K562 (cell line): ENCODE results near the gene ATIC. TPM values are rescaled to one million over a fixed set of nuclear protein-coding genes. Genes with fewer than 3 reads are reported as not detected.

ENCODE experiments used
- ATAC-seq: fragments of 200-7000 bp; cut with Tn5 transposase; 3 replicates; pipeline ENCODE4 v1.9.1; 2020; ENCODE audit warnings: moderate library complexity
- BruUV-seq: library from RNA; stranded (reverse); fragments of 400-500 nt; replicated peaks from 2 replicates; lab custom pipeline; 2021; lab: Mats Ljungman, UMichigan
- CTCF ChIA-PET: fragments of 300-600 bp; formaldehyde crosslinking; extraction: SDS; loops from one replicate; lab custom pipeline; 2021; ENCODE audit warnings: low intra/inter-chr PET ratio; lab: Yijun Ruan, JAX
- POLR2A ChIA-PET: fragments of 300-600, 350-650 bp; sonication (Branson Sonifier 250); formaldehyde crosslinking; extraction: SDS; loops from one replicate; lab custom pipeline; 2021; ENCODE audit warnings: antibody characterized with exemption, inconsistent platforms; lab: Yijun Ruan, JAX
- DNase-seq, 4 experiments: peaks; one replicate each; pipeline versions ENCODE4 v3.0.0 to v3.0.0-alpha.2; 2011 to 2018; ENCODE audit warnings: low spot score in 3 of 4, mixed read lengths in 3 of 4; ENCODE audit errors: extremely low read depth in 1 of 4
- FAIRE-seq: peaks from 2 replicates; lab custom pipeline; 2011; peaks lifted over from hg19 to GRCh38; lab: Jason Lieb, UNC
- H2AFZ ChIP-seq: 2 replicates; pipeline ENCODE4 v1.6.0; 2011; ENCODE audit warnings: low read depth, low read length, control low read depth, inconsistent platforms
- H3K27ac ChIP-seq: fragments of 200-600 bp; 3 replicates; pipeline ENCODE4 v1.8.0; 2011; ENCODE audit warnings: low read depth, mild to moderate bottlenecking, control low read depth, inconsistent platforms, low read length, moderate library complexity, mixed read lengths; ENCODE audit errors: extremely low read depth
- H3K27me3 ChIP-seq, 2 experiments: fragments of 300-600 bp in 1 of 2; 2 replicates in 1 of 2; 3 replicates in 1 of 2; pipeline versions ENCODE4 v1.6.0 to v1.8.0; 2011; ENCODE audit warnings: inconsistent platforms in 2 of 2, low read length in 2 of 2, mild to moderate bottlenecking in 1 of 2, mixed read lengths in 1 of 2, moderate library complexity in 1 of 2; ENCODE audit not compliant: control insufficient read depth in 2 of 2, insufficient read depth in 2 of 2
- H3K36me3 ChIP-seq: fragments of 300-600 bp; 3 replicates; pipeline ENCODE4 v1.8.0; 2011; ENCODE audit warnings: mild to moderate bottlenecking, low read length, inconsistent platforms; ENCODE audit not compliant: control insufficient read depth, insufficient read depth
- H3K4me1 ChIP-seq, 2 experiments: fragments of 200-600 bp in 1 of 2; replicated peaks in 1 of 2; 2 replicates in 1 of 2; 3 replicates in 1 of 2; pipeline versions ENCODE4 v1.5.1 to v1.8.0; 2011; ENCODE audit warnings: inconsistent platforms in 2 of 2, low read length in 2 of 2, mild to moderate bottlenecking in 1 of 2, mixed read lengths in 1 of 2, moderate library complexity in 1 of 2; ENCODE audit not compliant: control insufficient read depth in 2 of 2, insufficient read depth in 2 of 2
- H3K4me2 ChIP-seq: 2 replicates; pipeline ENCODE4 v1.6.1; 2011; ENCODE audit warnings: low read length, control low read depth, inconsistent platforms, mixed read lengths; ENCODE audit not compliant: insufficient read depth
- H3K4me3 ChIP-seq: fragments of 200-600 bp; sonication (generic), shearing (Covaris generic); 2 replicates; pipeline ENCODE4 v1.5.1; 2016; ENCODE audit warnings: control low read depth, inconsistent platforms
- H3K79me2 ChIP-seq: fragments of 200-600 bp; 3 replicates; pipeline ENCODE4 v1.8.0; 2011; ENCODE audit warnings: low read length, inconsistent platforms; ENCODE audit not compliant: control insufficient read depth, insufficient read depth
- H3K9ac ChIP-seq, 2 experiments: 2 replicates each; pipeline versions ENCODE4 v1.6.0 to v1.6.1; 2011; ENCODE audit warnings: low read depth in 2 of 2, low read length in 2 of 2, control low read depth in 1 of 2, inconsistent platforms in 1 of 2, mild to moderate bottlenecking in 1 of 2, mixed read lengths in 1 of 2; ENCODE audit not compliant: insufficient read depth in 1 of 2
- H3K9me1 ChIP-seq: one replicate; pipeline ENCODE4 v1.6.0; 2011; ENCODE audit warnings: inconsistent platforms, mild to moderate bottlenecking, low read length, moderate library complexity; ENCODE audit not compliant: control insufficient read depth, insufficient read depth
- H3K9me3 ChIP-seq: replicated peaks from 2 replicates; pipeline ENCODE4 v1.5.1; 2011; ENCODE audit warnings: low read depth, low read length, inconsistent platforms; ENCODE audit not compliant: control insufficient read depth, insufficient read depth
- H4K20me1 ChIP-seq: replicated peaks from 2 replicates; pipeline ENCODE4 v1.6.1; 2011; ENCODE audit warnings: low read length, inconsistent platforms, mixed read lengths; ENCODE audit not compliant: control insufficient read depth, insufficient read depth
- ARID3B ChIP-seq: fragments of 250-450 bp; sonication (Bioruptor Pico); IDR thresholded peaks from 2 replicates; pipeline ENCODE4 v1.4.0; 2020; ENCODE audit warnings: borderline replicate concordance
- BMI1 ChIP-seq: fragments of 150-350 bp; IDR thresholded peaks from 2 replicates; pipeline ENCODE4 v1.6.1; 2014; ENCODE audit warnings: low read length
- ELK3 ChIP-seq: fragments of 450-650 bp; formaldehyde crosslinking; IDR thresholded peaks from 2 replicates; pipeline ENCODE4 v1.4.0; 2020; ENCODE audit warnings: mild to moderate bottlenecking
- NFYB ChIP-seq: IDR thresholded peaks from 2 replicates; pipeline ENCODE4 v1.6.1; 2011; ENCODE audit warnings: mild to moderate bottlenecking, moderate library complexity; ENCODE audit not compliant: insufficient read length; ENCODE audit errors: extremely low read depth
- SMARCB1 ChIP-seq: IDR thresholded peaks from 2 replicates; pipeline ENCODE4 v1.6.1; 2011; ENCODE audit warnings: improper control_type of control experiment, low read depth; ENCODE audit not compliant: insufficient read length
- SRF ChIP-seq, 2 experiments: fragments of 250-450, 450-650 bp in 1 of 2; sonication (Bioruptor Pico) in 1 of 2; sonication (generic) in 1 of 2; formaldehyde crosslinking; IDR thresholded peaks; 2 replicates each; pipeline versions ENCODE4 v1.5.0 to v1.5.1; 2020 to 2022; ENCODE audit warnings: mild to moderate bottlenecking in 1 of 2, missing genetic modification reagents in 1 of 2
- ZHX1 ChIP-seq: fragments of 150-350 bp; conservative IDR thresholded peaks from 2 replicates; pipeline ENCODE4 v1.6.1; 2014; ENCODE audit warnings: low read length
- ZNF589 ChIP-seq: fragments of 200-800 bp; sonication (Bioruptor generic); IDR thresholded peaks from 2 replicates; pipeline ENCODE4 v1.6.1; 2016; ENCODE audit warnings: low read depth, missing genetic modification characterization, missing compliant biosample characterization
- ZNF778 ChIP-seq: fragments of 450-650 bp; formaldehyde crosslinking; IDR thresholded peaks from 2 replicates; pipeline ENCODE4 v1.4.0; 2020; ENCODE audit warnings: mild to moderate bottlenecking, moderate library complexity
- WGBS: fragments of 100-300 bp; shearing (Covaris generic); methylation state at CpG from one replicate; pipeline ENCODE4 v1.1.6; 2016; ENCODE audit warnings: low coverage, mixed read lengths; ENCODE audit not compliant: insufficient coverage; ENCODE audit errors: missing lambda C conversion rate; 5-methylcytosine and 5-hydroxymethylcytosine counted together
- in situ Hi-C: fragments of 300-500 bp; cut with MboI; formaldehyde crosslinking; loops from 4 replicates; pipeline ENCODE4 v1.15.0; 2018; ENCODE audit warnings: inconsistent platforms, mixed read lengths
- intact Hi-C: fragments of 100-400 bp; cut with micrococcal nuclease; formaldehyde crosslinking; loops from 2 replicates; pipeline ENCODE4 v1.14.2; 2022
- polyA plus RNA-seq, 8 experiments: library from polyadenylated mRNA; depleted of rRNA in 4 of 8; stranded (reverse) in 5 of 8; unstranded in 3 of 8; fragments of >200 nt; fragmentation: Nextera tagmentation in 2 of 8; fragmentation: Illumina TruSeq in 1 of 8; extraction: Ambion mirVana in 2 of 8; extraction: Trizol in 1 of 8; gene quantifications; 2 replicates each; pipeline versions ENCODE4 v1.2.1 to v1.2.3, GENCODE V29; 2011 to 2014; ENCODE audit warnings: inconsistent platforms in 1 of 8, missing spikeins in 1 of 8
- total RNA-seq, 7 experiments: library from RNA; depleted of rRNA in 6 of 7; stranded (reverse); fragments of >200 nt in 6 of 7; fragmentation: Illumina TruSeq in 2 of 7; extraction: Trizol in 2 of 7; gene quantifications; 2 replicates each; pipeline versions ENCODE4 v1.2.1 to v1.2.3, GENCODE V29; 2011 to 2021; ENCODE audit warnings: low replicate concordance in 1 of 7

The ATIC gene
- total and polyA plus RNA-seq, 9 of the 15 experiments (the other 6 are each of a cell fraction or from before 2014, with no cell fraction given): 45.6 to 480 (median 212) TPM

GRCh38 chr2:215363039-215363438 lies 51.2 kb downstream of the ATIC start:
- Histone ChIP-seq H3K27me3 (no peaks in the 10 kb centered on the region), H3K9me3 (no peaks in the 10 kb centered on the region), H3K4me2 (no peak overlapping the region), H3K4me3 (no peak overlapping the region), H3K36me3 (peaks cover 28% of the 10 kb centered on the region; the same call in 2 of the 3 replicates), H2AFZ (no peak overlapping the region), H3K4me1 (peaks cover 0 to 6% of the 10 kb centered on the region in 2 experiments; a peak in 3 of 5 replicates), H3K9ac (no peak overlapping the region), H4K20me1 (no peaks in the 10 kb centered on the region), H3K27ac (no peak overlapping the region), H3K79me2 (no peaks in the 10 kb centered on the region), H3K9me1 (no peaks in the 10 kb centered on the region)
- 100% methylated on average over 1 of the region's 2 CpGs for WGBS
- DNase-seq (no peak), ATAC-seq (no peak), FAIRE-seq (no peak)
- in situ Hi-C loops: loop anchor here (10.0 kb wide), 1 partner anchor 878 kb away; no protein-coding TSS in a partner anchor
- ChIA-PET POLR2A (no interaction called here), CTCF (no interaction called here)
- intact Hi-C loops: no loop called here
- no TSS peak for BruUV-seq
- TF ChIP-seq NFYB: no peak
- no peak for TF ChIP-seq ARID3B (CRISPR knock-in tag)

- H3K36me3 ChIP-seq: peaks cover 28% of the 10 kb centered on the region; the same call in 2 of the 3 replicates
- H3K9me3 ChIP-seq: no peaks in the 10 kb centered on the region
- FAIRE-seq: no peak
- H3K27ac ChIP-seq: no peak overlapping the region
- H3K9me1 ChIP-seq: no peaks in the 10 kb centered on the region
- H2AFZ ChIP-seq: no peak overlapping the region
- ChIA-PET CTCF (no interaction called here), POLR2A (no interaction called here)
- in situ Hi-C loops (loop anchor here (10.0 kb wide), 1 partner anchor 879 kb away; no protein-coding TSS in a partner anchor), intact Hi-C loops (no loop called here)
- BruUV-seq: no TSS peak
- no peak for ATAC-seq
- DNase-seq: no peak
- peaks cover 0 to 6% of the 10 kb centered on the region in 2 experiments; a peak in 3 of 5 replicates for H3K4me1 ChIP-seq
- no peak overlapping the region for H3K9ac ChIP-seq
- no peaks in the 10 kb centered on the region for H4K20me1 ChIP-seq
- no peak overlapping the region for H3K4me3 ChIP-seq
- no peaks in the 10 kb centered on the region for H3K27me3 ChIP-seq
- no peak overlapping the region for H3K4me2 ChIP-seq
- 75% methylated on average over 2 of the region's 2 CpGs for whole genome bisulfite sequencing
- no peaks in the 10 kb centered on the region for H3K79me2 ChIP-seq
- no peak for TF ChIP-seq ZNF778 (CRISPR knock-in tag)
- no peak for TF ChIP-seq ELK3 (CRISPR knock-in tag)
- TF ChIP-seq BMI1: no peak
- TF ChIP-seq SRF (CRISPR knock-in tag; IDR thresholded peaks at IDR 0.05): no peak
- TF ChIP-seq SMARCB1: no peak
- TF ChIP-seq ZNF589 (CRISPR knock-in tag): no peak
- TF ChIP-seq ZHX1: no peak
Observed at GRCh38 chr2:215363461-215364156, 51.8 kb downstream of the ATIC start.
